ENCODE measurements around the gene ZBTB45.

DNA sequence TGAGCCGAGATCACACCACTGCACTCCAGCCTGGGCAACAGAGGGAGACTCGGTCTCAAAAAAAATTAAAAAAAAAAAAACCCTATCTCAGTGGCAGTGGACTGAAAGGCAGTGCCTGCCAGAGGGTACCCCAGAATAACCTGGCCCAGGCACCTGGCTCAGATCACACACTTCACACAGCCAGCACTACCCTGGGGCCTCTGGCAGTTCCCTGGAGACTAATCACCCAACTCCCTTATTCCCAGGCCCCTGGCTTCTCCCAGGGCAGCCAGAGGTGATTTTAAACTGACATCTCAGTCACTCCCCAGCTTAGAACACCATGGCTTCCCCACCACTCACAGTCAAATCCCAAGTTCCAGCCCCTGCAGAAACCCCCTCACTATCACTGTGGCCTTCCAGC, 4.4 kb downstream of the ZBTB45 start:
- TF ChIP-seq, protein P1, sequence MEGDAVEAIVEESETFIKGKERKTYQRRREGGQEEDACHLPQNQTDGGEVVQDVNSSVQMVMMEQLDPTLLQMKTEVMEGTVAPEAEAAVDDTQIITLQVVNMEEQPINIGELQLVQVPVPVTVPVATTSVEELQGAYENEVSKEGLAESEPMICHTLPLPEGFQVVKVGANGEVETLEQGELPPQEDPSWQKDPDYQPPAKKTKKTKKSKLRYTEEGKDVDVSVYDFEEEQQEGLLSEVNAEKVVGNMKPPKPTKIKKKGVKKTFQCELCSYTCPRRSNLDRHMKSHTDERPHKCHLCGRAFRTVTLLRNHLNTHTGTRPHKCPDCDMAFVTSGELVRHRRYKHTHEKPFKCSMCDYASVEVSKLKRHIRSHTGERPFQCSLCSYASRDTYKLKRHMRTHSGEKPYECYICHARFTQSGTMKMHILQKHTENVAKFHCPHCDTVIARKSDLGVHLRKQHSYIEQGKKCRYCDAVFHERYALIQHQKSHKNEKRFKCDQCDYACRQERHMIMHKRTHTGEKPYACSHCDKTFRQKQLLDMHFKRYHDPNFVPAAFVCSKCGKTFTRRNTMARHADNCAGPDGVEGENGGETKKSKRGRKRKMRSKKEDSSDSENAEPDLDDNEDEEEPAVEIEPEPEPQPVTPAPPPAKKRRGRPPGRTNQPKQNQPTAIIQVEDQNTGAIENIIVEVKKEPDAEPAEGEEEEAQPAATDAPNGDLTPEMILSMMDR (IDR thresholded peaks at IDR 0.05): no peak
- no peak for TF ChIP-seq POLR2A (IDR thresholded peaks at IDR 0.05)

Measured in uterus (tissue), 2 donors.